Measurements from ENCODE around the gene OTUD7B.

DNA sequence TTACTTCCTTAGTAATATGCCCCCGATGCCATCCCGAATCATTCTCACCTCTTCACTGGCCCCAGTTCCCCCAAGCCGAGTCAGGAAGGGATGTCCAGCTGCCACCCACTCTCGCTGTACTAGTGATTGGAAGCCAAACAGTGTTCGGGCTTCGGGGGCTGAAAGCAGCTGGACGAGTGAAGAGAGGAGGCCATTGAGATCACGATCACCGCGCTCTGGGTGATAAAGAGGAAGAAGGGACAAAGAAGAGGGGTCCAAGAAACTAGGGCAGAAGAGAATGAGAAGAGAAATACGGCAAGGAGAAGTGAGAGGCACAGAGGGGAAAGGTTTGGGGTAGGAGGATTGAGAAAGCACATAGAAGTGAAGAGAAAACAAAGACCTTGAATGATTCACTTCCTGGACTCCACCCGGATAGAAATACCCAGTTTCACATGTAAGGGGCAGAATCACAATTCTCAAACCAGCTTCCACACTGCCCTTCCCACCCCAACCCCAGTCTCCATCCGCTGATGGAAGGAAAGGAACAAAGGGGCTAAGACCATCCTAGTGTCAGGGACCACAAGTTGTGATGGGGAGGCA is 79.2 kb downstream of the OTUD7B start:
- no peak for TF ChIP-seq EZH2phosphoT487 (IDR thresholded peaks at IDR 0.05; ENCODE audit: borderline replicate concordance, low read length)
- TF ChIP-seq, protein P1, sequence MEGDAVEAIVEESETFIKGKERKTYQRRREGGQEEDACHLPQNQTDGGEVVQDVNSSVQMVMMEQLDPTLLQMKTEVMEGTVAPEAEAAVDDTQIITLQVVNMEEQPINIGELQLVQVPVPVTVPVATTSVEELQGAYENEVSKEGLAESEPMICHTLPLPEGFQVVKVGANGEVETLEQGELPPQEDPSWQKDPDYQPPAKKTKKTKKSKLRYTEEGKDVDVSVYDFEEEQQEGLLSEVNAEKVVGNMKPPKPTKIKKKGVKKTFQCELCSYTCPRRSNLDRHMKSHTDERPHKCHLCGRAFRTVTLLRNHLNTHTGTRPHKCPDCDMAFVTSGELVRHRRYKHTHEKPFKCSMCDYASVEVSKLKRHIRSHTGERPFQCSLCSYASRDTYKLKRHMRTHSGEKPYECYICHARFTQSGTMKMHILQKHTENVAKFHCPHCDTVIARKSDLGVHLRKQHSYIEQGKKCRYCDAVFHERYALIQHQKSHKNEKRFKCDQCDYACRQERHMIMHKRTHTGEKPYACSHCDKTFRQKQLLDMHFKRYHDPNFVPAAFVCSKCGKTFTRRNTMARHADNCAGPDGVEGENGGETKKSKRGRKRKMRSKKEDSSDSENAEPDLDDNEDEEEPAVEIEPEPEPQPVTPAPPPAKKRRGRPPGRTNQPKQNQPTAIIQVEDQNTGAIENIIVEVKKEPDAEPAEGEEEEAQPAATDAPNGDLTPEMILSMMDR (conservative IDR thresholded peaks at IDR 0.05; ENCODE audit: low read depth, low read length): 0 out of 2 replicates have a peak, but pooled peaks have one; percentile 8

Data from PC-3 (cell line).